ENCODE measurements around the gene HBS1L. TPM values are rescaled to one million over a fixed set of nuclear protein-coding genes. Genes with fewer than 3 reads are reported as not detected.

Gene HBS1L
- total and polyA plus RNA-seq, 9 of the 15 experiments (the other 6 are each of a cell fraction or from before 2014, with no cell fraction given): 101 to 199 (median 145) TPM

- TF ChIP-seq ZNF707 (CRISPR knock-in tag; conservative IDR thresholded peaks at IDR 0.05) (no peak), TOE1 (IDR thresholded peaks at IDR 0.05; ENCODE audit: borderline replicate concordance) (0 out of 2 replicates have a peak, but pooled peaks have one; percentile 18), TOE1 (CRISPR knock-in tag; IDR thresholded peaks at IDR 0.05; ENCODE audit: borderline replicate concordance, low read depth) (no peak), NFXL1 (CRISPR knock-in tag; IDR thresholded peaks at IDR 0.05) (no peak), HOMEZ (CRISPR knock-in tag; IDR thresholded peaks at IDR 0.05) (no peak), KDM1A (IDR thresholded peaks at IDR 0.05) (peak; percentile 76; a peak in 3 of 4 replicates), NCOA6 (IDR thresholded peaks at IDR 0.05) (no peak), MAX (CRISPR knock-in tag; IDR thresholded peaks at IDR 0.05) (no peak), ZNF764 (CRISPR knock-in tag; IDR thresholded peaks at IDR 0.05; ENCODE audit: low read depth) (no peak), HNRNPH1 (optimal IDR thresholded peaks at IDR 0.05; ENCODE audit: low read depth, low read length) (no peak), GABPB1 (CRISPR knock-in tag; IDR thresholded peaks at IDR 0.05) (no peak), NCOR1 (IDR thresholded peaks at IDR 0.05) (peak; percentile 64), FOXJ3 (CRISPR knock-in tag; IDR thresholded peaks at IDR 0.05) (peak; percentile 82), U2AF2 (optimal IDR thresholded peaks at IDR 0.05; ENCODE audit: low read depth, low read length) (no peak), LCOR (CRISPR knock-in tag; IDR thresholded peaks at IDR 0.05) (0 out of 2 replicates have a peak, but pooled peaks have one; percentile 45), ZNF561 (CRISPR knock-in tag; conservative IDR thresholded peaks at IDR 0.05) (no peak), ATF1 (CRISPR knock-in tag; IDR thresholded peaks at IDR 0.05) (no peak), ATF1 (tag; IDR thresholded peaks at IDR 0.05) (no peak), SMARCC2 (IDR thresholded peaks at IDR 0.05; ENCODE audit: low read depth) (peak; percentile 63; the same call in 1 of the 2 replicates), ZNF445 (CRISPR knock-in tag; IDR thresholded peaks at IDR 0.05; ENCODE audit: low read depth) (no peak), TCF3 (CRISPR knock-in tag; IDR thresholded peaks at IDR 0.05) (peak; percentile 74), COPS2 (conservative IDR thresholded peaks at IDR 0.05) (no peak), ZBTB8A (IDR thresholded peaks at IDR 0.05; ENCODE audit: partially characterized antibody) (no peak), HIVEP1 (CRISPR knock-in tag; IDR thresholded peaks at IDR 0.05) (no peak)
- TF ChIP-seq, protein P1, sequence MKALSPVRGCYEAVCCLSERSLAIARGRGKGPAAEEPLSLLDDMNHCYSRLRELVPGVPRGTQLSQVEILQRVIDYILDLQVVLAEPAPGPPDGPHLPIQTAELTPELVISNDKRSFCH (CRISPR knock-in tag; IDR thresholded peaks at IDR 0.05): no peak
- TF ChIP-seq, protein P1 (tag; IDR thresholded peaks at IDR 0.05): no peak
- TF ChIP-seq, protein P2, sequence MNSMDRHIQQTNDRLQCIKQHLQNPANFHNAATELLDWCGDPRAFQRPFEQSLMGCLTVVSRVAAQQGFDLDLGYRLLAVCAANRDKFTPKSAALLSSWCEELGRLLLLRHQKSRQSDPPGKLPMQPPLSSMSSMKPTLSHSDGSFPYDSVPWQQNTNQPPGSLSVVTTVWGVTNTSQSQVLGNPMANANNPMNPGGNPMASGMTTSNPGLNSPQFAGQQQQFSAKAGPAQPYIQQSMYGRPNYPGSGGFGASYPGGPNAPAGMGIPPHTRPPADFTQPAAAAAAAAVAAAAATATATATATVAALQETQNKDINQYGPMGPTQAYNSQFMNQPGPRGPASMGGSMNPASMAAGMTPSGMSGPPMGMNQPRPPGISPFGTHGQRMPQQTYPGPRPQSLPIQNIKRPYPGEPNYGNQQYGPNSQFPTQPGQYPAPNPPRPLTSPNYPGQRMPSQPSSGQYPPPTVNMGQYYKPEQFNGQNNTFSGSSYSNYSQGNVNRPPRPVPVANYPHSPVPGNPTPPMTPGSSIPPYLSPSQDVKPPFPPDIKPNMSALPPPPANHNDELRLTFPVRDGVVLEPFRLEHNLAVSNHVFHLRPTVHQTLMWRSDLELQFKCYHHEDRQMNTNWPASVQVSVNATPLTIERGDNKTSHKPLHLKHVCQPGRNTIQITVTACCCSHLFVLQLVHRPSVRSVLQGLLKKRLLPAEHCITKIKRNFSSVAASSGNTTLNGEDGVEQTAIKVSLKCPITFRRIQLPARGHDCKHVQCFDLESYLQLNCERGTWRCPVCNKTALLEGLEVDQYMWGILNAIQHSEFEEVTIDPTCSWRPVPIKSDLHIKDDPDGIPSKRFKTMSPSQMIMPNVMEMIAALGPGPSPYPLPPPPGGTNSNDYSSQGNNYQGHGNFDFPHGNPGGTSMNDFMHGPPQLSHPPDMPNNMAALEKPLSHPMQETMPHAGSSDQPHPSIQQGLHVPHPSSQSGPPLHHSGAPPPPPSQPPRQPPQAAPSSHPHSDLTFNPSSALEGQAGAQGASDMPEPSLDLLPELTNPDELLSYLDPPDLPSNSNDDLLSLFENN (IDR thresholded peaks at IDR 0.05; ENCODE audit: low read depth in 2 of 2, low read length in 2 of 2): 0 out of 4 replicates have a peak, but pooled peaks of 1 of the 2 experiments have one; percentile 41
Measured at GRCh38 chr6:135097172-135097571, 42.5 kb upstream of the HBS1L start (continued).
